Cardiac septum (tissue), 1 donor: ENCODE data around the gene SYNGR4. TPM values are rescaled to one million over a fixed set of nuclear protein-coding genes. Genes with fewer than 3 reads are reported as not detected.
A peak's percentile ranks its signal among the peaks of the same experiment; 100 is the strongest.
"Not testable (repeated sequence)": the region's sequence is repeated elsewhere in the genome, so short reads cannot be mapped to it uniquely, and the experiment has no call there.

Experiments used
- DNase-seq: peaks from one replicate; pipeline ENCODE4 v3.0.0-alpha.2; 2020; ENCODE audit warnings: low spot score
- intact Hi-C: fragments of 100-400 bp; cut with DNase I; formaldehyde crosslinking; loops from one replicate; pipeline ENCODE4 v1.14.0; 2022
- total RNA-seq: library from RNA; stranded (reverse); fragmentation: NEBNext Ultra II Directional; extraction: Animal tissue kit (Norgen Biotek cat#: 25700); gene quantifications from one replicate; pipeline ENCODE4 v1.2.1, GENCODE V29; 2021
- donor health status: DM: no; HTN: no; CAD: no.

Gene SYNGR4
- total RNA-seq, 1 donor from 2014 or later: not detected

DNA sequence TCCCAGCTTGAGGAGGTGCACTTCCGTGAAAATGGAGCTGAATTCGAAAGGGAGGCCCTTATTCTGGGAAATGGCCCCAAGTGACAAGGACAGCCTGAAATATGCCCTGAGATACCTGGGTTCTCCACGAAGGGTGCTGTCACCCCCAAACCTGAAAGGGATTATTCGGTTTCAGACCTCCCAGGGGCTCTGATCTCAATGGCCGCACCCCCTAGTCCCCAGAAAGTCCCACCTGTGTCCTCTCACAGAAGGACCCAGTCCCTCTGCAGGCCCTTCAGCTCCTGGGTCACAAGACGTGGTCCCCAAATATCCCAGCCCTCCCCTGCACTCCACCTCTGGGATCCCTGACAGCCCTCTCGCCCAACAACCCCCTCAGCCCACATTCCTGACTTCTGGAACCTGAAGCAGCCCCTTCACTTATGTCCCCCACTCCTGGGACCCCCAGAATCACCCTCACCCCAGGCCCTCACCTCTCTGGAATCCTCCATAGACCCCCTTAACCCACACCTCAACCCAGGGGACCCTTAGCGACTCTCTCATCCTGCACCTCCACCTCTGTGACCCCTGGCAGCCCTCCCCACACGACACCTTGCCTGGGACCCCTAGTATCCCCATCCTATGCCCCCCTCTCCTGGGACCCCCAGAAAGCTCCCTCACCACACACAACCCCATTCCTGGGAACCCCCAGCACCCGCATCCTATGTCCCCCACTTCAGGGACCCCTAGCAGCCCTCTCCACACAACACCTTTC lies 606 bp downstream of the SYNGR4 start:
- DNase-seq: no peak
- intact Hi-C loops: loop anchor here (2.0 to 10.0 kb wide), 2 partner anchors 26 to 80 kb away; partner anchors contain the start of genes GRWD1 and KDELR1

DNA sequence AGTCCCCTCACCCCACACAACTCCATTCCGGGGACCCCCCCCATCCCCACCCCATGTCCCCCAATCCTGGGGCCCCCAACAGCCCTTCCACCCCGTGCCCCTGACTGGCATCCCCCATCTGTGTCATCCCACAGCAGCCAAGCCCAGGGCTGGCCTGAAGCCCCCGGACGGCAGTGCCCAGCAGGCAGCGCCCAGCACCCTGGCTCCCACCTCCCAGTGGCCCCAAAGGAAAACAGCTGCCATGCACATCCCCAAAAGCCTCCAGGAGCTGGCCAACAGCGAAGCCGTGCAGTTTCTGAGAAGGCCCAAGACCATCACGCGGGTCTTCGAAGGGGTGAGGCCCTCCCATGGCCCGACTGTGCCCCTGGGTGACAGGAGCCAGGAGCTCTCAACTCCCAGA lies 1.4 kb downstream of the SYNGR4 start:
- DNase-seq: no peak
- intact Hi-C loops: loop anchor here (2.0 to 10.0 kb wide), 2 partner anchors 25 to 79 kb away; partner anchors contain the start of genes GRWD1 and KDELR1

DNA sequence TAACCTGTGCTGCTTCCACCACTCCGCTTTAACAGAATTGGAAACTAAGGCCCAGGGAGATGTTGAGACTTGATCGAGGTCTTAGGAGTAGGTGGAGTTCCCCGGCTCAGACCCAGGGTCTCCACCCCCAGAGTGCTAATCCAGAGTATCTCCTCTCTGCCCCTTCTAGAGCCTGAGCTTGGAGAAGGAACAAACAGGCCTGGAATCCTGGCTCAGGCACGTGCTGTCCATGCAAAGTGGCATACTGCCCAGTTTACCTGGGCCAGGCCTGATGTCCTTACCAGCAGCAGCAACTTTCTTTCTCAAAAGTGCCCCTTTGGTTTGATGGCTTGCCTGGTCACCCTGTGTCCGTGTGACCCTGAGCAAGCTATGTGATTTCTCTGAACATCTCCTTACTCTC lies 3.7 kb downstream of the SYNGR4 start:
- no peak for DNase-seq
- intact Hi-C loops: loop anchor here (10.0 kb wide), 1 partner anchor 77 kb away; the partner anchor contains the start of gene GRWD1

DNA sequence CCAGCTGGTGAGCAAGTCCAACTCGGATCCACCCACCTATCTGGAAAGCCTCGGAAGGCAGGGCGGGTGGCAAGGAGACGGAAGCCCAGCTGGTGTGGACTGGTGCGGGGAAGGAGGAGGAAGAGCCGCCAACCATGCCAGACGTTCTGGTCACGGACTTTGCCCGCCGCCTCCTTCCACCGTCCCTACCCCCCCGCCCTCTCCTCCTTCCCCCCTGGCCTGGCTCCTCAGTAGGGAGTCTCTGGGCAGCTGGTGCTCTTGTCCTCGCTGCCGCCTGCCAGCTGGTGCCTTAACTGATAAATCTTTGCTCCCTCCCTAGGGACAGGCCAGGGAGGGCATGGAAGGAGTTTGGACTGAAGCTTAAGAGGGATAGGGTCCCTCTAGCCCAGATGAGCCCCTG lies 4.8 kb downstream of the SYNGR4 start:
- intact Hi-C loops: loop anchor here (10.0 kb wide), 1 partner anchor 76 kb away; the partner anchor contains the start of gene GRWD1
- DNase-seq: no peak

DNA sequence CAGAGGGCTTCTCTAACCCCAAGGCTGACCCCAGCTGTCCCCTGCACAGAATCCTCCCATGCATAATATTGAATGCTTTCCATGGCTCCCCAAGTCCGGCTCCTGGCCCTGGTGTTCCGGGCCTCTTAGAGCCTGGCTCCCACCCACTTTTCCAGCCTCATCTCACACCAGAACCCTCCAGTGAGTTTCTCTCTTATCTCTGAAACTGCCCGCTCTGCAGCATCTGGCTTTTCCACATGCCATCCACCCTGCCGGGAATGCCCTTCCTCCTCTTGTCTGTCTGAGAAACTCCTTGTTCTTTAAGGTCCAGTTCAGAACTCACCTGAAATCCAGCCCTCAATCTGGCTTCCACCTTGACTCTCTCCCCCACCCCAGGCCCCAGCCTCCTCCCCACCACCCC lies 6.8 kb downstream of the SYNGR4 start:
- DNase-seq: no peak
- intact Hi-C loops: no loop called here

DNA sequence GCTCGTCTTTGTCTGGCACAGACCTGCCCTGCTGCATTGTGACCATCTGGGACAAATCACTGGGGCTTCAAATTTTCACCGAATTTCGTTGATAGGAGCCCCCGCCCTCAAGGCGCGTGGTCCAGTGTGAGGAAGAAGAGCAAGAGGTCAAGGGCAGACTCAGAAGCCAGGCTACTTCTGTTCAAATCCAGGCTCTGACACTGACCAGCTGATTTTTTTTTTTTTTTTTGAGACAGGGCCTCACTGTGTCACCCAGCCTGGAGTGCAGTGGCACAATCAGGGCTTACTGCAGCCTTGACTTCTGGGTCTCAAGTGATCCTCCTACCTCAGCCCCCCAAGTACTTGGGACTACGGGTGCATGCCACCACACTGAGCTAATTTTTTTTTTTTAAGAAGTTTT lies 7.2 kb downstream of the SYNGR4 start:
- no peak for DNase-seq
- intact Hi-C loops: no loop called here

DNA sequence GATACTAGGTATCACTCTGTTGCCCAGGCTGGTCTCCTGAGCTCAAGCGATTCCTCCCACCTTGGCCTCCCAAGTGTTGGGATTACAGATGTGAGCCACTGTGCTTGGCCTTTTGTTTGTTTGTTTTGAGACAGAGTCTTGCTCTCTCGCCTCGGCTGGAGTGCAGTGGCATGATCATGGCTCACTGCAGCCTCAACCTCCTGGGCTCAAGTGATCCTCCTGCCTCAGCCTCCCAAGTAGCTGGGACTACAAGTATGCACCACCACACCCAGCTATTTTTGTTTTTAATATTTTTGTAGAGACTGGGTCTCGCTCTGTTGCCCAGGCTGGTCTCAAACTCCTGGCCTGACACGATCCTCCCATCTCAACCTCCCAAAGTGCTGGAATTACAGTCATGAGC lies 7.6 kb downstream of the SYNGR4 start:
- intact Hi-C loops, DNase-seq: not testable (repeated sequence)

DNA sequence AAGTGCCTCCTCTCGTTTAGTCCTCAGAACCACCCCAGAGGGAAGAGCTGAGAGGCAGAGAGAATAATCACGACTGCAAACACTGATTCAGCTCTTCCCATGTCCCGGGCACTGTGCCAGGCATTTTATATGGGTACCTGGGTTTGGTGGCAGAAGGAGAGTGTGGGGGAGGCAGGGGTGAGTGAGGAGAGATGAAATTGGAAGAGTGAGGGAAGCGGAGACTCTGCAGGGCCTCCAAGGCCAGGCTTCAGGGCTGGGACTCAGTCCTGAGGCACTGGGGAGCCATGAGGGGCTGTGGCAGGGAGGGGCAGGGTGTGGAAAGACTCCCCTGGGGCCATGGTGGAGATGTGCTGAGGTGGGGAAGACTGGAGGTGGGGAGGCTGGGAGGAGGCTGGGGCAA lies 8.7 kb downstream of the SYNGR4 start:
- no peak for DNase-seq
- intact Hi-C loops: no loop called here

DNA sequence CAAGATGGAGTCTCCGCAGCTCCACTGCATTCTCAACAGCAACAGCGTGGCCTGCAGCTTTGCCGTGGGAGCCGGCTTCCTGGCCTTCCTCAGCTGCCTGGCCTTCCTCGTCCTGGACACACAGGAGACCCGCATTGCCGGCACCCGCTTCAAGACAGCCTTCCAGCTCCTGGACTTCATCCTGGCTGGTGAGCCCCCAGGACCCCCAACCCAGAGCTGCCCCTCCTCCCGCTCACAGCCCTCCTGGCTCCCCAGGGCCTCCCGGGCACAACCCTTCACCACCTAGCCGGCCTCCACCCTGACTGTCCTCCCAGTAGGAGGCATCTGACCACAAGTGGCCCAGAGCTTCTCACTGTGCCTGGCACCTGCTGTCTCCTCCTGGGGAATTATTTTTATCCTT lies 9.4 kb downstream of the SYNGR4 start:
- intact Hi-C loops: no loop called here
- no peak for DNase-seq

DNA sequence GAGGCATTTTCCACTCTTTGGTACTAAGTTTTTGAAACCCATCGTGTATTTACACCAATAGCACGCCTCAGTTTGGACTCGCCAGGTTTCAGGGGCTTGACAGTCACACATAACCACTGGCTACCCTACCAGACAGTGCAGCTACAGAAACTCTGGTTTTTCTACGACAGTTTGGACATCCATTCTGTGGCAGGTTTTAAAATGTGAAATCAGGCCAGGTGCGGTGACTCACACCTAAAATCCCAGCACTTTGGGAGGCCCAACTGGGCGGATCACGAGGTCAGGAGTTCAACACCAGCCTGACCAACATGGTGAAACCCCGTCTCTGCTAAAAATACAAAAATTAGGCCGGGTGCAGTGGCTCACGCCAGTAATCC lies 14.0 kb downstream of the SYNGR4 start:
- intact Hi-C loops: no loop called here
- DNase-seq: no peak

DNA sequence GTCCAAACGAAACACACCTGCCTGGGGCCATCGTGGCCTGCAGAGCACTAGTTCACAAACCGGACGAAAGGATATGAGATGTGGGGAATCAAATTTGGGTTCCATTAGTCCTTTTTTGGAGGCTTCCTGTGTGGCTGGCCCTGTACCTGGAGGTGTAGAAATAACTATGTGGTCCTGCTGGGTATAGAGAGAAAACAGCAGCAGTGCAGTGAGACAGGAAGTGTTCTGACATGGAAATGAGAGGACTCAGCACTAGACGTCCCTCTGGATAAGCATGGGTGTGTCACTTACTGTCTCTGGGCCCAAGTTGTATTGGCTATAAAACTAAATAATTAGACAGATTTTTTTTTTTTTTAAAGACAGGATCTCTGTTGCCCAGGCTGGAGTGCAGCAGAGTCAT lies 14.9 kb downstream of the SYNGR4 start:
- intact Hi-C loops: no loop called here
- no peak for DNase-seq

DNA sequence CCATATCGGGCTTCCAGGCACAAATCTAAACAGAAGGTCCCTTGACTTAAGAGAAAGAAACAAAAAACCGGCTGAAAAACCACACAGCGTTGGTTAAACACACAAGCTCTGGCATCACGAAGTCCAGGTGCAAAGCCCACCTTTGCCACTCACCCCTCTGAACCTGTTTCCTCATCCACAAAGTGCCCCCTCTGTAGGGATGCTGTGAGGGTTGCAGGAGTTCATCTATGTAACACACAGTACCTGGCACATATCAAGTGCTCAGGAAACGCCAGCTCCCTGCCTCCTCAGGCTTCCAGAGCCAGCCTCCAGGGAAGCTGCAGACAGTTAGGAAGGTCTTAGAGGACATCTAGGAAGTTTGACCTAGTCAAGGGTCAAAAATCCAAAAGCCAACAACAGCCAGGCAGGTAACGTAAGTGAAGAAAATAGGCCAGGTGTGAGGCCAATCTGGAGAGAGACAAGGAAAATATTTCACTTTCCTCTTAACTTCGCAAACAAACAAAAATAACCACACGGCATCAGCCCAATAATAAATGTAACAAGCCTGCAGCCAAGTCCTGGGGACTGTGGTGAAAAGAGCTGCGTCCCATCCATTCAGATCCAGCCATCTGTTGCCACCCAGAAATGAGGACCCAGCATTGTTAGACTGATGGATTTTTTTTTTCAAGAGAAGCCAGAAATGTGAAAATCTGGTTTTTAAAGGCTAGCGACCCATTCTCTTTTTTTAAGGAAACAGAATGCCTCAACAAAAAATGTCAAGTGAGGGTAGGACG lies 17.2 kb downstream of the SYNGR4 start:
- intact Hi-C loops: no loop called here
- DNase-seq: no peak

DNA sequence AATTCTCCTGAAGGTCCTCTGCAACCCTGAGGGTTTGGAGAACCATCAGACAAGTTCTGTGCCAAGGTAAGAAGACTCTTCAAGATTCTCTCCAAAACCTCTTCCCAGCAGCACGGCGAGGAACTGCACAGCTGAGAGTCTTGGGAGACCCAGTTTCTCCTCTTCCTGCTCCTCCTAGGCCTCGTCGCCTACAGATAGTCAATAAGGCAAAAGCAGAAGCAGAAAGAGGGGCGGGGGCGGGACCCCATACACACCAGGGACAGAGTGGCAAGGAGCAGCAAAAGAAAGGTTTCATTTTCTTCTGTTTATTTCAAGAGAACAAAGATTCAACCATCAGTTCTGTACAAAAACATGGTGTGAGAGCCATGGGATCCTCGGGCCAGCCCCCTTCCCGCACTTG lies 18.1 kb downstream of the SYNGR4 start:
- DNase-seq: no peak
- intact Hi-C loops: no loop called here

DNA sequence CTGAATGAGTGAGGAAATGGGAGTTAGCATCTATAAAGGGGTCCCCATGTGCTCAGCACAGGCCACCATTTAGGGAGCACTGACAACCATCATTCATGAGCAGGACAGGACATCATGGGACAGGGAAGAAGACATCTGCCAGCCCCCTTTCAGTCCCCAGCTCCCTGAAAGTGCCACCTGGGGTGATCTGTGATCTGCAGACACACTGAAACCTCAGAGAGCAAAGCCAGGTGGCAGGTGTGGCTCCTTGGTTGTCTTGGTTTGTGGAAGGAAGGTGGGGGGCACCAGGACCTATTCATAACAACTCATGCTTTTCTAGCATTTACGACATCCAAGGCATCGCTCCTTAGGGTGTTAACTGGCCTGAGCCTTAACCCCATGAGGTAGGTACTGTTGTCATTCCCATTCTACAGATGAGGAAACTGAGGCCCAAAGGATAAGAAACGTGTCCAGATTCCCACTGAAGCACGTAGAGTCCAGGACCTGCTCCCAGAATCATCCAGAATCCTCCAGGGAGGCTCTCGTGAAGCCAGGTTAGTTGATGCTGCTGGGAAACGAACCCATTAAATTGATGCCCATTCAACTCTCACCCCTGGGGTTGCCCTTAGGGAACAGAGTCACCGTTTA lies 21.4 kb downstream of the SYNGR4 start:
- intact Hi-C loops: no loop called here
- DNase-seq: no peak

DNA sequence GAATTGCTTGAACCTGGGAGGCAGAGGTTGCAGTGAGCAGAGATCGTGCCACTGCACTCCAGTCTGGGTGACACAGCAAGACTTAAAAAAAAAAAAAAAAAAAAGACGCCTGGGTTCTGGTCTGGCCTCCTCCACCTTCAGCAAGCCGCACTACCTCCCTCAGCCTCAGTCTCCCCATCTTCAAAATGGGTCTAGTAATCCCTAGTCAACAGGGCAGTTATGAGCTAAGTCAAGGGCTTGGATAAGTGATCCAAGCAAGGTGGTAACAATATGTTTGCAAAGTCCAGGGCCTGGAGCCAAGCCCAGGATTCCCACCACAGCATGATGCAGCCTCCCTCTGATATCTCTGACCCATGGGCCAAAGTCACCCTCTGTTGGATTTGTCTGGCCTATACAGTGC lies 22.8 kb downstream of the SYNGR4 start:
- intact Hi-C loops: no loop called here
- DNase-seq: no peak

DNA sequence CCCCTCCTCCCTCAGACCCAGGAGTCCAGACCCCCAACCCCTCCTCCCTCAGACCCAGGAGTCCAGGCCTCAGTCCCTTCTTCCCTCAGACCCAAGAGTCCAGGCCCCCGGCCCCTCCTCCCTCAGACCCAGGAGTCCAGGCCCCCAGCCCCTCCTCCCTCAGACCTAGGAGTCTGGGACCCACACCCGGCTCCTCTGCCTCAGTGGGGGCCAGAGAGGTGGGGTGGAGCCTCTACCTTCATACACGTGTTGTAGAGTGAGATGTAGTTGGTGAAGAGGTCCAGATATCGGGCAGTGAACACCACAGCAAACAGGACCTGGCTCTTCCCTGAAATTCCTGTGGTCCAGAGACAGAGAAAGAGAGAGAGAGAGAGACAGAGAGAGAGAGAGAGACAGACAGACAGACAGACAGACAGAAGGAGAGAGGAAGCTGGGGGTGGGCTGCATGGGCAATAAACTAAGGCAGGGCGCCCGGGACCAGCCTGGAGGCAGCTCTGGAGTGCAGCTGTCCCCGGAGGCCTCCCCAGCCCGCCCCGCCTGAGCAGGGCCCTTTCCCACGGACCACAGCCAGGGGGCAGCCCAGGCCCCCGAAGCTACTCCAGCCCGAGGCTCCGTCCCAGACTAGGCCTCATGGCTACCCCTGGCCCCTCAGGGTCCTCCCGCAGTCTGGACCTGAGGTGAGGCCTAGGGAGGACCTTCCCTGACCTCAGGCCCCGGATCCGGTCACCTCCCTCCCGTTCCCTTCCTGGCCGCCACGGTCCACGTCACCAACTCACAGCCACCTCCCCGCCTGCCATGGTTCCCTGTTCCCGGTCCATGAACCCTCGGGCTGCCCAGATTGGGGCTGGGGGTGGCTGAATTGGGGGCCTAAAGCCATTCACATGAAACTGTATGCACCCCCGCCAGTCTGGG lies 26.3 kb downstream of the SYNGR4 start:
- peak; percentile 80 for DNase-seq
- intact Hi-C loops: loop anchor here (2.0 to 5.0 kb wide), 2 partner anchors 26 to 57 kb away; partner anchors contain the start of genes GRWD1 and SYNGR4

DNA sequence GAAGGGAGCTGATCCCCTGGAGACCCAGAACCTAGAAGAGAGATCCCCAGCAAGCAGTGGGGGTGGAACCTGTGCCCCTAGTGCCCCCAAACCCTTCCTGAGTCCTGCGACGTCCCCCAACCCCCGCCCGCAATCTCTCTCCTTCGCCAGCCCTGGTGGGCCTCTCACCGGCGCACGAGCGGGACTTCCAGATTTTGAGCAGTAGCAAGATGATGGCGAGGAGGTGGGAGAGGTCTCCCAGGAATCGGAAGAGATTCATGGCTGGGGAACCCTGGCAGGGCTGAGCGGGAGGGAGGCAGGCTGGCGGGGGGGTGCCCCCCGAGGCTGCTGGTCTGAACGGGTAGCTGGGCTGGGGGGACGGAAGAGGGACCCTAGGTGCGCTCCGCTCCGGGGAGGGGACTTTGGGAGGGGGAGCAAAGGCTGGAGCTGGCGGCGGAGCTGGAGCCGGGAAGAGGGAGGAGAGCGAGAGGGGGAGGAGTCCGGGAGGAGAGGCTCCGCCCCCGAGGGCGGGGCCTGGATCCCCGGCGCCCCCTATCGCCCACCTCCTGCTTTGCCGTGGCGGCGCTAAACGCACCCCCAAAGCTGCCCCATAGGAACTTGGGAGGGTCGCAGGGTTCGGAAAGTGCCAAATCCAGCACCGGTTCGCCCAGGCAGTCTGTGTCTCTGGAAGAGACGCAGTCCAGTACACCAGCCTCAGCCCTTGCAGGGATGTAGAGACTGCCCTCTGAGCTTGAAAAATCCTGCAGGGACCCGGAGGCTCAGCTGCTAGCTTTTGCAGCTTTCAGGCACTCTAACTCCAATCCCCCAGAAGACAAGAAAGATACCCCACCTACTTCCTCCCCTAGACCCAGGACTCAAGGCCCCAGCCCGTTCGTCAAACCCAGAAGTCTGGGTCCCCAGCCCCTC lies 27.2 kb downstream of the SYNGR4 start, which contains the start of gene KDELR1:
TSS of gene KDELR1 (minus strand) at position 452 of the 906 bp plus-strand sequence. CDS start at position 259, 193 bp downstream.
- intact Hi-C loops: loop anchor here (2.0 to 5.0 kb wide), 2 partner anchors 27 to 56 kb away; partner anchors contain the start of genes GRWD1 and SYNGR4
- DNase-seq: peak; percentile 91

DNA sequence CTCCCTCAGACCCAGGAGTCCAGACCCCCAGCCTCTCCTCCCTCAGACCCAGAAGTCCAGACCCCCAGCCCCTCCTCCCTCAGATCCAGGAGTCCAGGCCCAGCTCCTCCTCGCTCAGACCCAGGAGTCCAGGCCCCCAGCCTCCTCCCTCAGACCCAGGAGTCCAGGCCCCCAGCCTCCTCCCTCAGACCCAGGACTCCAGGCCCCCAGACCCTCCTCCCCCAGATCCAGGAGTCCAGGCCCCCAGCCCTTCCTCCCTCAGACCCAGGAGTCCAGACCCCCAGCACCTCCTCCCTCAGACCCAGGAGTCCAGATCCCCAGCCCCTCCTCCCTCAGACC lies 27.8 kb downstream of the SYNGR4 start:
- intact Hi-C loops: loop anchor here (5.0 kb wide), 1 partner anchor 55 kb away; the partner anchor contains the start of gene GRWD1
- DNase-seq: not testable (repeated sequence)
